C4-2B (cell line): ENCODE data around the gene ZDHHC24.

ENCODE experiments used
- H3K27ac ChIP-seq: fragments of 450-650 bp; 2 replicates; pipeline ENCODE4 v1.5.1; 2017
- ZFX ChIP-seq: fragments of 450-650 bp; IDR thresholded peaks from 2 replicates; pipeline ENCODE4 v1.6.1; 2017
- TF ChIP-seq, protein P1 (sequence below): fragments of 450-650 bp; conservative IDR thresholded peaks from 2 replicates; pipeline ENCODE4 v1.5.1; 2017; ENCODE audit warnings: mild to moderate bottlenecking

Gene ZDHHC24

DNA sequence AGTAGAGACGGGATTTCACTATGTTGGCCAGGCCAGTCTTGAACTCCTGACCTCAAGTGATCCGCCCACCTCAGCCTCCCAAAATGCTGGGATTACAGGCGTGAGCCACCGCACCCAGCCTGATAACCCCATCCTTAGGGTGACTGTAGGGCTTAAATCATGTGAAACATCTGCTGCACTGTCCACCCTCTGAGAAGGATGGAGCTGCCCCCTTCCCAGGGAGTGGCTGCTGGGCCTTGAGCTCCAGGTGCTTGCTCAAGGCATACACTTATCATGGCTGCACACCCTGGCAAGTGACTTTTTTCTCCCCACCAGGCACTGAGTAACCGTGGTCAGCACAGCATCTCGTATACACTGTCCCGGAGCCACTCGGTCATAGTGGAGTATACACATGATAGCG lies 73.8 kb downstream of the ZDHHC24 start:
- no peak overlapping the region for H3K27ac ChIP-seq
- TF ChIP-seq, protein P1, sequence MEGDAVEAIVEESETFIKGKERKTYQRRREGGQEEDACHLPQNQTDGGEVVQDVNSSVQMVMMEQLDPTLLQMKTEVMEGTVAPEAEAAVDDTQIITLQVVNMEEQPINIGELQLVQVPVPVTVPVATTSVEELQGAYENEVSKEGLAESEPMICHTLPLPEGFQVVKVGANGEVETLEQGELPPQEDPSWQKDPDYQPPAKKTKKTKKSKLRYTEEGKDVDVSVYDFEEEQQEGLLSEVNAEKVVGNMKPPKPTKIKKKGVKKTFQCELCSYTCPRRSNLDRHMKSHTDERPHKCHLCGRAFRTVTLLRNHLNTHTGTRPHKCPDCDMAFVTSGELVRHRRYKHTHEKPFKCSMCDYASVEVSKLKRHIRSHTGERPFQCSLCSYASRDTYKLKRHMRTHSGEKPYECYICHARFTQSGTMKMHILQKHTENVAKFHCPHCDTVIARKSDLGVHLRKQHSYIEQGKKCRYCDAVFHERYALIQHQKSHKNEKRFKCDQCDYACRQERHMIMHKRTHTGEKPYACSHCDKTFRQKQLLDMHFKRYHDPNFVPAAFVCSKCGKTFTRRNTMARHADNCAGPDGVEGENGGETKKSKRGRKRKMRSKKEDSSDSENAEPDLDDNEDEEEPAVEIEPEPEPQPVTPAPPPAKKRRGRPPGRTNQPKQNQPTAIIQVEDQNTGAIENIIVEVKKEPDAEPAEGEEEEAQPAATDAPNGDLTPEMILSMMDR: no peak
- TF ChIP-seq ZFX: no peak

DNA sequence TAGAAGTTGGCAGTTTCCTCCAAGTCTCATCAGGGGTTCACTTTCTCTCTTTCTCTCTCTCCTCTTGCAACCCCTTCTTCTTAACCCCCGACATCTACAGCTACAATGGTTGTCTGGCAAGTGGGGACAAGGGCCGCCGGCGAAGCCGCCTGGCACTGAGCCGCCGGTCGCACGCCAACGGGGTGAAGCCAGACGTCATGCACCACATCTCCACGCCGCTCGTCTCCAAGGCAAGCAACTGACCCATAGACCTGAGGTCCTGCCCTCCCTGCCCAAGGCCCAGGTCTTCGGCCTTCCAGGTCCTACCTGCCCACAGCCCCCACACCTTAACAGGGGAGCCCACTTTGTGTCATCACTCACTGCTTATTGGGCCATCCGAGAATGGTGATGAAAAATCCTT lies 74.7 kb downstream of the ZDHHC24 start:
- no peak overlapping the region for H3K27ac ChIP-seq
- no peak for TF ChIP-seq ZFX
- TF ChIP-seq, protein P1: no peak
